SK-N-SH (cell line): ENCODE measurements around the gene RRP7A.
"Not testable (repeated sequence)": the region's sequence is repeated elsewhere in the genome, so short reads cannot be mapped to it uniquely, and the experiment has no call there.

Experiments
- MXI1 ChIP-seq: IDR thresholded peaks from 2 replicates; pipeline ENCODE4 v1.6.1; 2012; ENCODE audit warnings: mild to moderate bottlenecking, low read depth, low read length, improper control_type of control experiment
- SMC3 ChIP-seq: IDR thresholded peaks from 2 replicates; pipeline ENCODE4 v1.6.1; 2012; ENCODE audit warnings: low read depth, low read length, improper control_type of control experiment
- TF ChIP-seq, protein P1 (sequence below): fragments of 200-600 bp; sonication (generic); IDR thresholded peaks from 2 replicates; pipeline ENCODE4 v1.6.1; 2017; ENCODE audit warnings: antibody characterized with exemption, mild to moderate bottlenecking, moderate library complexity

DNA sequence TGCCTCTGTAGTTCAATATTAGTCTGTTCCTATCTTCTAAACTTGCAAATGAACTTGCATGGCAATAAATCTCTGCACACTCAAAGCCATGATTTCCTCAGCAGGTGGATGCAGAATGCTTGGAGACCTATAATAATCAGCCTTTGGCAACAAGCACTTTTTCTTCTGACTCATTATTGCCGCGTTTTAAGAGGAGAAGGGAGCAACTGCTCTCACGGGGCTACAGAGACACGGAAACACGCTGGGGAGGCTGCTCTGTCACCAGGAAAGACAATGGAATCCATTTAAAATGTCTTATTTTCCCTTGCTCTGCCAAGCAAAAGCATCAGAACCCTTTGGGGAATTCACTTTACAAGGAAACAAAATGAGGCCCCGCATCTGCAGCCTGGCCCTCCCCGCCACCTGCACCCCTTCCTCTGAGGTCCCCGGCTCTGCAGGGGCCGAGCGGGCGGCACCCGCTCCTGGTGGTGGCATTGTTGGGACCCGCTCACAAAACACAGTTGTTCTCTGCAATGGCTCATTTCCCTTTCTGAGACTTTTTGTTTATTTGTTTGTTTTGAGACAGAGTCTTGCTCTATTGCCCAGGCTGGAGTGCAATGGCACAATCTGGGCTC, 35.9 kb downstream of the RRP7A start:
- TF ChIP-seq SMC3, MXI1: not testable (repeated sequence)
- TF ChIP-seq, protein P1, sequence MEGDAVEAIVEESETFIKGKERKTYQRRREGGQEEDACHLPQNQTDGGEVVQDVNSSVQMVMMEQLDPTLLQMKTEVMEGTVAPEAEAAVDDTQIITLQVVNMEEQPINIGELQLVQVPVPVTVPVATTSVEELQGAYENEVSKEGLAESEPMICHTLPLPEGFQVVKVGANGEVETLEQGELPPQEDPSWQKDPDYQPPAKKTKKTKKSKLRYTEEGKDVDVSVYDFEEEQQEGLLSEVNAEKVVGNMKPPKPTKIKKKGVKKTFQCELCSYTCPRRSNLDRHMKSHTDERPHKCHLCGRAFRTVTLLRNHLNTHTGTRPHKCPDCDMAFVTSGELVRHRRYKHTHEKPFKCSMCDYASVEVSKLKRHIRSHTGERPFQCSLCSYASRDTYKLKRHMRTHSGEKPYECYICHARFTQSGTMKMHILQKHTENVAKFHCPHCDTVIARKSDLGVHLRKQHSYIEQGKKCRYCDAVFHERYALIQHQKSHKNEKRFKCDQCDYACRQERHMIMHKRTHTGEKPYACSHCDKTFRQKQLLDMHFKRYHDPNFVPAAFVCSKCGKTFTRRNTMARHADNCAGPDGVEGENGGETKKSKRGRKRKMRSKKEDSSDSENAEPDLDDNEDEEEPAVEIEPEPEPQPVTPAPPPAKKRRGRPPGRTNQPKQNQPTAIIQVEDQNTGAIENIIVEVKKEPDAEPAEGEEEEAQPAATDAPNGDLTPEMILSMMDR: not testable (repeated sequence)
